Activated CD8-positive, alpha-beta memory T cell treated with anti-CD3 and anti-CD28 coated beads for 24 hours (primary cell): ENCODE measurements around the gene MAGI1.
"Not testable (repeated sequence)": the region's sequence is repeated elsewhere in the genome, so short reads cannot be mapped to it uniquely, and the experiment has no call there.

Source experiments
- DNase-seq: peaks from one replicate; pipeline ENCODE4 v3.0.0-alpha.2; 2020

MAGI1 gene

DNA sequence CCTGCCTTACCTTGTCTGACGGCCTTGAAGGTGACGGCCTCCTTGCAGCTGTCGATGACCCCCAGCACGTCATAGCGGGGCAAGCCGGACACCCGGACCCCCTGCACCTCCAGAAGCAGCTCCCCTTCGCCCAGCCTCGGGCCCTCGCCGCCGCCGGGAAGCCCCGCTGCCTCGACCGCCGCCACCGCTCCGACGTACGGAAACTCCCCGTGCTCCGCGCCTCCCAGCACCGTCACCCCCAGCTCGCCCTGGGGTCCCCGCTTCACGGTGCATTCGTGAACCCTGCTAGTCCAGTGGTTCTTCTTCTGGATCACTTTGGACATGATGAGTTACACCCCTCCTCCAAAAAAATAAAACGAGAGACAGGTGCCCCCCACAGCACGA, 740 bp downstream of the MAGI1 start:
- DNase-seq, result no peak

DNA sequence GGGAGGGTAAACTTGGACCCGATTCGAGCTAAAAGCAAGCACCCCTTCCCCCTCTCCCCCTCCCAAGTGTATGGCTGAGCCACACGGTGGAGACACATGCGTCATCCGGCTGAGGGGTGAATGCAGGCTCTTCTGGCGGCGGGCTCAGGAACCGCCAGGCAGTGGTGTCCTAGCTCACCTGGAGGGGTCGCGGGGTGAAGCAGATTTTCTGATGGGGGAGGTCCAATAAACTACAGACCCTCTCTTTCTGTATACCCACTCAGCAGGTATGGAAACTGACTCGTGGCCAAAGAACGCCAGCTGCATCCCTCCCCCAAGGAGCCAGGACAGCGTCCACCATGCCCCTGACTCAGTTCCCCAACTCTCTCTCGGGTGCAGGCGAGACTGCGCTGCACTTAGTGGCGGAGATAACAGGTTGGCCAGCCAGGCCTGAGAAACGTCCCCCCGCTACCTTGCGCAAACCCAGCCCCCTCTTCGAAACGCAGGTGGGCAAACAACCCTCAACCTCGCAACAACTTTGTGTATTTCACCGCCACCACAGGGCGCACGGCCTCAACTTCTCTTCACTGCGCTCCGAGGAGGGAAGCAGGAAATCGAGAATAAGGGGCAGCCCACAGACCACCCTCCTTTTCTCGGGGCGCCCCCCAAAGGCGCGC, 1.3 kb downstream of the MAGI1 start:
- no peak for DNase-seq

DNA sequence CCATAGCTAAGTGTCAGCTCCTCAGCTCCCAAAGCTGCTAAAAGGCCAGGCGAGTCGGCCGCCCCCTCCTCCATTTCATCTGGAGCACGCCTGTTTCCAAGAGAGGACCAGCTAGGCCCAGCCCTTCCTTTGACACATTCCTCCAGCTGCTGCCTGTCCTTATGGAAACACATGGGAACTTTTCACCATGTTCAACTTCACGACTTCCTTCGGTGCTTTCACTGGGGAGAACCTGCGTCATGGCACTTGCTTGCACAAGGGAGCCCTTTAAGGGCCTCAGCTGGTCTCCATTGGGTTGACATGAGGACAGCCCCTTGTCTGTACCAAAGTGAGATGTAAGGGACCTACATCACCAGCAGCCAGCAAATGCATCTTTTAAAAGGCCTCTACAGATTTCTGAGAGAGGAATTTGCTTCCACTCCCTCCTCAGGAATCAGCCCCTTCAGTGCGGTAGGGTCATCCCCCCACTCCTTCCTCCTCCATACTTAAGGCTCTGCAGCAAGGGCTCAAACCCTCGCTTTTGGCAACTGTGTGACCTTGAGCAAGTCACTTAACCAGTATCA, 2.1 kb downstream of the MAGI1 start:
- no peak for DNase-seq

DNA sequence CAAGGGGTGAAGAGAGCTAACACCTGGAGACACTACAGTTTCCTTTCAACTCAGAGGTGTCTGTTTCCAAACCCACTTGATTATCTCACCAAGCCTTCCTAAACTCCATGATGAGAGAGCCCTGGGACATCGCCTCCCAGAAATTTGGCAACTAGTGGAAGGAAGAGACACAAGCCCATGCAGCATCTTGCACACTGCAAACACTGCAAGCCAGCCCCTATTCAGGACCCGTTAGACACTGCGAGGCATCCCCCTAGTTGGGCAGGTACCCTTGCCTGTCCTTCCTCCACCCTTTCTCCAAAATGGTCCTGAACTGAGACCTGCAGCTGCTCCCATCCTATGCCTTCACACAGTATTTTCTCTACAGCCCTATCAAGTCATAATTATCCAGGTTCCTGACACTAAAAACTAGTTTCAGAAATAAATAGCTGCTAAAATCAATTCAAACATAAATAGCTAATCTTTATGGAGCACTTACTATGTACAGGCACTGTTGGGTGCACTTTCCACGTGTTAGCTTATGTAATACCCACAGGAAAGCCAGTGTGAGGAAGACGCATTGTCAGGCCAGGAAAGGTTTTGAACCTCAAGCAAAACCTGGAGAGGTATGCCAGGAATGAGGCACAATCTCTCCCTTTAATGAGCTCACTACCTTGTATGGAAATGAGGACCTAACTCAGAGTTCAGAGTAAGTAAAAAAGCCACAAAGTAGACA, 2.8 kb downstream of the MAGI1 start:
- DNase-seq, result no peak

DNA sequence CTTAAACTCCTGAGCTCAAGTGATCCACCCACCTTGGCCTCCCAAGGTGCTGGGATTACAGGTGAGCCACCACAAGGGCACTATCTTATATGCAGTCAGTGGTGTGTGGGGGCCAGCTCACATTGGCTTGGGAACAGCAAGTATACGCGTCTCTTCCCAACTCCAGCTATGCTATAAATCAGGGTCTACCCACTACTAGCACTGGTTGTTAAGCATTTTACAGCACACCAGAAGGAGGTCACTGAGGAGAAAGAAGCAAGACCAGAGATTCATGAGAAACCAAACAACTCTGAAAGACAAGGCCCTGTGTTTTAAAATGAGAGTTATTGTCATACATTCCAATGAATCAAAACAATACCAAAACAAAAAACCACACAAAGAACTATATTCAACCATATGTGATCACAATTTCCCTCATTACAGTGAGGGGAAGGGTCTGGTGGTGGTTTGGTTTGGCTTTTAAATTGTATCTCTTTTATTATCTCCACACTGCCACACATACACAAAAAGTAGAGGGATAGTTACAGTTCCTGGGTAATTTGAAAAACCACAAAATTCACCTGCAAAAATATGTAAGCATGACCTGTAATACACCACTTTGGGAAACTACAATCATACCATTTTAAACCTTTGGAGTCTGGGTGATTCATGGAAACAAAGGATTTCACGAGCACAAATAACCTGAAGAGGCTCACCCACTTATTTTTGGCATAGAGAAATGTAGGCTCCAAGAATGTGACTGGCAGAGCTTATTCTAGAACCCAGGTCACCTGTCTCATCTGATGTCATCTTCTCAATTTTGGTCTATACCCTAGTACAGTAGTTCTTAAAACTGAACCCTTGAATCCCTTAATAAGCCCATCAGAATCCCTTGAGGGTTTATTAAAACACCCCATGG, 5.2 kb downstream of the MAGI1 start:
- DNase-seq, result no peak

DNA sequence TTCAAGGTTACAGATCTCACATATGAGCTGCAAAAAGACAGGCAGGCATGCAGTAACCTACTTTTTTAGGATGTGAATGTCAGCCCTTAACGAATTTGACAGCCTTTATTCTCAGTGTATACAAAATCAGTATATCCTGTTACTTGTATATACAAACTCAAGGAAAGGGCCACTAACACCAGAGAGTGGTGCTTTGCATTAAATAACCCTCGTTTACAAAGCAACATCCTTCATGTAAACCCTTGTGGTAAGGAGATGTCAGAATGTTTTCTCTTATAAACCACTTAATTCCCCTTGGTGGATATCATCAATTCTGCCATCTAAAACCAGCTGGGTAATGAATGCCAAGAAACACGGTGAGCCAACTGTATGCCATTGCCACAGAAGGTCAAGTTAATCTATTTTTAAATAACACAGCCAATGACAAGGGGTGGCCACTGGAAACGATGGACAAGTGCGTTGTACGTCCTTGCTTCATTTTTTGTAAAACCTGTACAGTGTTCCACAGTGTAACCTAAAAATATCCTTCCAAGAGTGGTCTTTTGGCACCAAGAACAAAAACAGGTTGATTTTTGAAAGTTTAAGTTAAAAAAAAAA, 7.5 kb downstream of the MAGI1 start:
- no peak for DNase-seq

DNA sequence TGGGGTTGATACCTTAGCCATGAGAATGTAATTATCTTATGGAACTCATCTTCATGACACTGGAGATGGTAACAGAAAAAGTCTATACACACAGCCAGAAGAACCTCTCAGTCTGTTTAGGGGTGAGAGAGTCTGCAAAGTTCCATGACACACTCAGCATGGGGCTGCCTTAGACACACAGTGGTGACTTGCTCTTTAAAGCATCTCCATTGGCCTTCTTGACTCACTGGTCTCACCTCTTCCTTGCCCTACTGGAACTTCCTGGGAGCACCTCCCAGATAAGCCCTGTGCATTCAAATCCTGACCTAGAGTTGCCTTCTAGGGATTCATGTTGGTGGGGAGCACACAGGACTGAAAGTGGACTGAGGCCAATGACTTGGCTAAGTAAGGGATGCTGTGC, 9.3 kb downstream of the MAGI1 start:
- DNase-seq, result no peak

DNA sequence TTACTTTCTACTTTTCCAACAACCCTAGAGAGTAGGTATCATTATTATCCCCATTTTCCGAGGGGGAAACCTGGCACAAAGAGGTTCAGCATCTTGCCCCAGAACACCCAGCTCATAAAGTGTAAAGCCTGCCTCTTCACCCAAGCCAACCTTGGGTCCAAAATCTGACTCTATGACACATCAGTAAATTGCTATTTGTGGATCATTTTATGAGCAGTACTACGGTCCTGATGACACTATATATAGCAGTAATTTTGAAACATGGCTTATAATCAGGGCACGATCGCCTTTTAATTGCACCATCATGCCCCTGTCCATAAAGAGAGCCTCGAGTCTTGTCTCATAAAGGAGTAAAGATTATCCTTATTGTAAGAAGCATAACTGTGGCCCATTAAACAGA, 9.7 kb downstream of the MAGI1 start:
- no peak for DNase-seq

DNA sequence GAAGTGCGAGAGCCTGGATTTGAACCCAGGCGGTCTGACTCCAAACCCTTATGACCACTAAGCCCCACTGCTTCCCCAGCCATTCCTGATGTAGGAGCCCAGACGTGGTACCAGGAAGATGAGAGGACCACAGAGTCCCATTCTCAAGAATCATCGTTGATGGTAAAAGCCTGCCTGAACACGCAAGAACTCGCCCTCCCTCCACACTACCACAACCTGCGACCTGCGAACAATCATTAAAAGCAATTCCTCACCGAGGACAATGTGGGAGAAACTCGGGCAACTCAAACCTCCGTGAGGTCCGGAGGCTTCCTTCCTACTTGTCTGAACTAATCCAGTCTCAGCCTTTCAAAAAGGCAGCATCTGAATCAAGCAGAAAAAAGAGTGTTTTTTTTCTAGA, 10.3 kb downstream of the MAGI1 start:
- no peak for DNase-seq

DNA sequence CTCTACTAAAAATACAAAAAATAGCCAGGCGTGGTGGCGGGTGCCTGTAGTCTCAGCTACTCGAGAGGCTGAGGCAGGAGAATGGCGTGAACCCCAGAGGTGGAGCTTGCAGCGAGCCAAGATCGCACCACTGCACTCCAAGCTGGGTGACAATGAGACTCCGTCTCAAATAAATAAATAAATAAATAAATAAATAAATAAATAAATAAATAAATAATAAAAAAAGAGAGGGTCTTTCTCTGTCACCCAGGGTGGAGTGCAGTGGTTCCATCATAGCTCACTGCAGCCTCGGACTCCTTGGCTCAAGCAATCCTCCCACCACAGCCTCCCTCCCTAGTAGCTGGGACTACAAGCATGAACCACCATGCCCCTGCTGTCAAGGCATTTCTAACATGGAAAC, 11.6 kb downstream of the MAGI1 start:
- not testable (repeated sequence) for DNase-seq

DNA sequence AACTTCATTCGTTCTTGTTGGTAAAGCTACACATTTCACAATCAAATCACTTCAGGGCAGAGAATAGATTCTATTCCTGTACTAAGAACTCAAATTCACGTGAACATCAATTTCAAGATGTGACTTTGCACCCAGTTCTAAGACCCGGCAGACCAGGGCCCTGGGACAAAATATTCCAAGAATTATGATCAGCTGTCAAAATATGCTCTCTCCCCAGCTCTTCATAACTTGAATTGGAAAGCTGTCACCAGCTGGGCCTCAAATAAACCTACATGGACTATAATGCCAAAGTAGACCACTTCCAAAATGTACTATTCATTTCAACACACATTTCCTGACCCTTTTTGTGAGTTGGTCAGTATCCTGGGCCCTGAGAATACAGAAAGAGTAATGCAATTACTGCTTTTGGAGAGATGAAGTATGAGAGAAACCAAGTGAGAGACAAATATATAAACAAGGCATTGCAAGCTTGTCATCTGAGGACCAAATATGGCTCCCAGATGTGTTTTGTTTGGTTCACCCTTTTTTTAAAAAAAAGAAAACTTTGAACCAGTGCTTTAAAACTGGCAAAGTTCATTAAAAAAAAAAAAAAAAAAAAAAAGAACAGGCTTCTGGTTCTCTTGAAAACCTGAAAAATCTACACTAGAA, 14.9 kb downstream of the MAGI1 start:
- DNase-seq, result no peak

DNA sequence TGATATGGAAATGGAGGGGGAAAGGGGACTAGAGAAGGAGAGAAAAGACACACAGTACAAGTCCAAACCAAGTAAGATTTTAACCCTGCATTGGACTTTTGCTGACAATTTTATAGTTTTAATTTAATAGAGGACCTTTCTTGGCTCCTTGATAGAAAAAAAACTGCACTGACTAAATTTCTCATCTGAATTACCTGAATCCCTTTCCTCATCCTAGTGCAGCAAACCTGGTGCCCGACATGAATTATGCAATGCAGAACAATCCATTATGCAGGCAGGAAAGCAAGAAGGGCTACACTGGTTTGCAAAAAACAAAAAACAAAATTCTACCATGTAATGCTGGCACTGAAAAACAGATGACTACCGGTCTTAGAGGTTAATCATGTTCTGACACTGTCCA, 15.5 kb downstream of the MAGI1 start:
- no peak for DNase-seq

DNA sequence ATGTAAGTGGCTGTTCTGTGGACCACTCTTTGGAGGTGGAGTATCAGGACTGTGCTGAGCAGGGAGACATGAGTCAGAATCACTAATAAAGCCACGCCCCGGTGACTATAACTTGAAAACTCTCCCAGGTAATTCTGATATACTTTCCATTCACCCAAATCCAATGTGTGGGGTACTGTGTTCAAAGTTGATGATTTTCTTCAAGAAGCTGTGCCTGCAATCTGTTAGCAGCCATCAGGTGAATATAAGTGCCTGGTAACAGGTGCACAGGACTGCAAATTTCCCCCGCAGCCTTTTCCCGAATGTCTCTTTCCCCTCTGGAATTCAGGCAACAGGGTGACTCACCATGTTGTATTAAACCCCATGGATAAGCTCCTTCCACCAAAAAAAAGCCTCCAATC, 17.0 kb downstream of the MAGI1 start:
- no peak for DNase-seq

DNA sequence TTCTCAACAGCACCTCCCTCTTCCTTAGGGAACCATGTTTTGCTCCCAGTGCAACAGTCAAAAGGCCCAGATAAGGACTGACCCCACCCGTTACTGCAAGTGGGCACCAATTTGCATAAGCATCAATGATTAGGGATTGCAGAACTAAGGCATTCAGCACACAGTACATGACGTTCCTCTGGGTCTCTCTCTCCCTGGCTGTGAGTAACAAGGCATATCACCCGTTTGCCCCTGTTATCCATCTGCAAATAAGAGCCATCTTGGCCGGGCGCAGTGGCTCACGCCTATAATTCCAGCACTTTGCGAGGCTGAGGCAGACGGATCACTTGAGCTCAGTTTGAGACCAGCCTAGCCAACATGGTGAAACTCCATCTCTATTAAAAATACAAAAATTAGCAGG, 18.8 kb downstream of the MAGI1 start:
- no peak for DNase-seq

DNA sequence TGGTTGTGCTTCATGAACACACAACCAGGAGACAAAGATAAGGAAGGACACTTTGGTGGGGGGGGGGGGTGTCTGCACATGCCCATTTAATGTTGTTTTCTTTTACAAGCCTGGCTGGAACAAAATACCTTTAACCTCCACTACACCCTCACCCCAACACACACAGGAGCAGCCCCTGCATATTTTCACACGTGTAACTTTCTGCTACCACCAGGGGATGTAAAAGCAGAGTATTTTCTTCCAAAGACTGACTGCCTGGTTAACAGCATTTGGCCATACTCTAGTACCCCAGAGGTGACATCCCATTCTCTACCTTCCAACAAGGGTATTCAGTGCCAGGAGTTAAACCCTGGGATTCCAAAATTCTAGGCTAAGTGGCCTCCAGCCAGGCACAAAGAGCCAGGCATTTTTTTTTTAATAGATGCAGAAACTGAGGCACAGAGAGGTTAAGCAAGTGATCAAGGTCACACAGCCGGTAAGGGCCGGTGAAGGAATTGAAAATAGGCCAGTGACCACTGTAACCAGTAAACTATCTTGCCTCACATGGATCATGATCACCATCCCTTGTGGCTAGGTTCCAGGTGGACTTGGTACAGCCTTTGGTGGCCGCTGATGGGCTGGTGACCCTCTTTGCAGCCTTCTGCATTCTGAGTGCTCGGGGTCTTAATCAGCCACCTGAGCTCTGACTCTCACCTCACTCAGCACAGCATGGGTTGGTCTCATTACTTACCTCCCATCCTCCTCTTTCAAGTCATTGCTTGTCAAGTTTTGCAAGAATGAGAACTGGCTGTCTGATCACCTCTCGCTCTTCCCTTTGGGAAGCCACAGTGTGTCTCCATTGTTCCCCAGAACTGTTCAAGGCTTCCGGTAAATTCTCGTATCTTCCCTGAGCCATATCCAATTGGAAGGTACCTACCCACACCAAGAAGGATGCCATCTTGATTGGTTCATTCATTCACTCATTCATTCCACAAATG, 20.4 kb downstream of the MAGI1 start:
- no peak for DNase-seq

DNA sequence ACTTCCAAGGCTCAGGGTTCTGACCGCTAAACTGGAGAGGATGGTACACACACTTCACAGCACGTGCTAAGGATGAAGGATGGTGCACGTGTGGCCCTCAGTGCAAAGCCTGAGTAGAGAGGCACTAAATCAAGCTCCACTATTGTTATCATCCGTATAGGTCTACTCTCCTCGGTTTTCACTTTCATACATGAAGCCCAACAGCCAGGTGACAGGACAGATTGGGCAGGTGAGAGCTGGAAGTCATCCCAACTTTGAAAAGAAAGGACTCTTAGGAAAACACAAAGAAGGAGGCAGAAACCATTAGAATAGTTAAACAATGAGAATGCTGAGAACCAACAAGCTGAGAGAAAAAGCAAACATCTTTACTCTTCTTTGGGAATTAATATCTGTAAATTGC, 21.1 kb downstream of the MAGI1 start:
- DNase-seq, result no peak

DNA sequence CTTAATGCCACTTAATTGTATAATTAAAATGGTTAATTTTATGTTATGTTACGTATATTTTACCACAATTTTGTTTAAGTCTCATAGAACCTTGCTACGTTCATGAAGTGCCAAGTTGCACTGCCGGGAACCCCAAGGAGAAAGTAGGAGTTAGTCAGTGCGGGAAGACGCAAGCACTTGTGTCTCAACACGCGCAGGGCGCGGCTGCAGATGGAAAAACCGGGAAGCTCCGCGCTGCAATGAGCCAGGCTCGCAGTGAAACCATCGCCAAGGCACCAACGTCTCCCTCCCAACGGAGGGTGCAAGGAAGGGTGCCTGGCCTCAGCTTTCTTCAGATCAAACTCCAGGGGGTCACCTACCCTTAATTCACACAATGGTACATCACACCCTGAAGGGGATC, 21.6 kb downstream of the MAGI1 start:
- DNase-seq, result no peak

DNA sequence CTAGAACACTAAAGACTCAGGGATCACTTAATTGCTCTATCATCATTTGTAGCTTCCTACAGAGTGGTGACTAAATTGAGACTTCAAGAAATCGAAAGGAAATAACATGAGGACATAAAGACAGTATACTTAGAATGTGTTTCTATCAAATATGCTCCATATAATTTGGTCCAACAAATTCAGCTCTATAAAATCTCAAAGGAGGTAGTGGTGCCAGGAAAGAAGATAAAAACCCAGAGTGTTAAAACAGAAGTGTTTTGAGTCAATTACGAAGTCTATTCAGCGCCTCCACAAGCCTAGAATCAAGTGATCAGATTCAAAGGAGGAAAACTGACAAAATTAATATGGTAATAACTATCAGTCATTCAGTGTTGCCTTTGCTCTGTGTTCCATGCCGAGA, 22.9 kb downstream of the MAGI1 start:
- no peak for DNase-seq

DNA sequence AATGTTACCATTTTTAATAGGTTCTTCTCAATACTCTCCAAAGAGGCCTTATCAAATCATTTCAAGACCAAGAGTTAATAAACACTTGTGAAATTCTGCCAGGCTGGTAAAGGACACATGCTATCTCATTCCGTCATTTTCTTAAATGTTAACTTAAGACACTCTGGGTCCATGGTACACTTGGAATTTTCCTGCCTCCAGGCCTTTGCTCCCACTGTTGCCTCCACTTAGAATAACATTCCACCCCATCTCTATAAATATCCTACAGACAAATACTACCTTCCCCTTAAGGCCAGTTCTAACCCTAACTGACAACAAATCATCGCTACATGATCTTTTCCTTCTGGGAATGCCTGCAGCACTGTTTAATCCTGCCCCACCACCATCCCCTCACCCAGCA, 24.1 kb downstream of the MAGI1 start:
- DNase-seq, result no peak

DNA sequence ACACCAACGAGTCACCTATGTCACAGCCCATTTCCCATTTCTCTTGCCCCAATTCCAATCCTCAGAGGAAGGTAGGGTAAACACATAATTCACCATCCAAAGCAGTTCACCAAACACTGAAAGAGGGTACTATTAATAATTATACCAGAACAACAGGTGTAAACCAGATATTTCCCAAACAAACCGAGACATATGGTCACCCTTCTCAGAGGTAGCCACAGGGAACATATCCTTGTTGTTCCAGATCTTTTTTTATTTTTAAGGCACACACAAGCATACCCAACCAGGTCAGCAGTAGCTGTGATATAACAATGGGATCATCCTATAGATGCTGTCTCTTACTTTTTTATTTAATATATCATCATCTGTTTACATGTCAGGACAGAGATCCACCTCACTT, 24.7 kb downstream of the MAGI1 start:
- DNase-seq, result no peak

DNA sequence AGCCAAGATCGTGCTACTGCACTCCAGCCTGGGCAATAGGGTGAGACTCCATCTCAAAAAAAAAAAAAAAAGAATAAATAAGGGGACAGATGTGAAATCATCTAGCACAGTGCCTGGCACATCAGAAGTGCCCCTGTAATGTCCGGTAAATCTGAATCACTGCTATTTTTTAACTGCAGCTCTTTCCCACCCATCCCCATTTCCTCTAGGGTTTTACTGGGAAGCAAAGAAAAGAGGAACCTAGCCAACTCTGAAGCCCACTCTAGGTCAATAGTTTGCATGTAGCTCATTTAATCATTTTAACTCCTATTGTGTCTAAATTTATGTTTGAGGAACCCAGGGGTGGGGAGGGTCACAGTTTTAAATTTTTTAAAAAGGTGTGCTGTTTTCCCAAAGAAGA, 26.0 kb downstream of the MAGI1 start:
- DNase-seq, result no peak
